GM23338 (cell line): ENCODE results near the gene KIAA1328. TPM values are rescaled to one million over a fixed set of nuclear protein-coding genes. Genes with fewer than 3 reads are reported as not detected.

Source experiments
- ATAC-seq: fragments of 200-7000 bp; cut with Tn5 transposase; 3 replicates; pipeline ENCODE4 v1.9.1; 2020
- DNase-seq: peaks from one replicate; pipeline ENCODE4 v3.0.0-alpha.2; 2015; ENCODE audit warnings: low spot score
- H2AFZ ChIP-seq: fragments of 200-600 bp; sonication (generic); 2 replicates; pipeline ENCODE4 v1.8.0; 2016; ENCODE audit warnings: antibody characterized with exemption, mild to moderate bottlenecking, moderate library complexity
- H3F3A ChIP-seq: fragments of 200-600 bp; sonication (generic); replicated peaks from 2 replicates; pipeline ENCODE4 v1.8.0; 2017; ENCODE audit warnings: antibody characterized with exemption, mixed run types, low read depth
- H3K27ac ChIP-seq: fragments of 200-600 bp; sonication (generic); 2 replicates; pipeline ENCODE4 v1.6.1; 2016; ENCODE audit warnings: low read depth
- H3K27me3 ChIP-seq: fragments of 200-600 bp; sonication (generic); 2 replicates; pipeline ENCODE4 v1.8.0; 2016; ENCODE audit warnings: mild to moderate bottlenecking, mixed run types, moderate library complexity; ENCODE audit not compliant: insufficient read depth
- H3K36me3 ChIP-seq: fragments of 200-600 bp; sonication (generic); 2 replicates; pipeline ENCODE4 v1.8.0; 2016; ENCODE audit warnings: mild to moderate bottlenecking; ENCODE audit not compliant: insufficient read depth
- H3K4me1 ChIP-seq: fragments of 200-600 bp; sonication (generic); 2 replicates; pipeline ENCODE4 v1.8.0; 2016; ENCODE audit warnings: mild to moderate bottlenecking, moderate library complexity; ENCODE audit not compliant: insufficient read depth
- H3K4me2 ChIP-seq: fragments of 200-600 bp; sonication (generic); 2 replicates; pipeline ENCODE4 v1.7.1; 2017; ENCODE audit warnings: mixed run types
- H3K4me3 ChIP-seq: fragments of 200-600 bp; sonication (generic); 2 replicates; pipeline ENCODE4 v1.6.1; 2016; ENCODE audit warnings: mixed run types
- H3K79me2 ChIP-seq: fragments of 200-600 bp; sonication (generic); replicated peaks from 2 replicates; pipeline ENCODE4 v1.8.0; 2017; ENCODE audit warnings: mild to moderate bottlenecking; ENCODE audit not compliant: insufficient read depth
- H3K9me2 ChIP-seq: fragments of 200-600 bp; sonication (generic); 2 replicates; pipeline ENCODE4 v1.8.0; 2017; ENCODE audit not compliant: insufficient read depth
- H4K20me1 ChIP-seq: fragments of 200-600 bp; sonication (generic); replicated peaks from 2 replicates; pipeline ENCODE4 v1.8.0; 2017; ENCODE audit warnings: mild to moderate bottlenecking; ENCODE audit not compliant: insufficient read depth
- H3K27ac Mint-ChIP-seq: 2 replicates; pipeline ENCODE4 v1.8.0; 2020; ENCODE audit warnings: inconsistent platforms, mild to moderate bottlenecking, moderate library complexity, mixed read lengths
- H3K27me3 Mint-ChIP-seq: 3 replicates; pipeline ENCODE4 v1.8.0; 2022; ENCODE audit warnings: low read depth, mild to moderate bottlenecking, moderate library complexity, mixed read lengths, inconsistent platforms; ENCODE audit not compliant: insufficient read depth, poor library complexity
- H3K36me3 Mint-ChIP-seq: 3 replicates; pipeline ENCODE4 v1.8.0; 2021; ENCODE audit warnings: low read depth, mild to moderate bottlenecking, inconsistent platforms, moderate library complexity, mixed read lengths
- H3K4me1 Mint-ChIP-seq: 3 replicates; pipeline ENCODE4 v1.8.0; 2020; ENCODE audit warnings: mild to moderate bottlenecking, inconsistent platforms, mixed read lengths
- H3K4me3 Mint-ChIP-seq: 3 replicates; pipeline ENCODE4 v1.8.0; 2021; ENCODE audit warnings: moderate library complexity, mild to moderate bottlenecking, inconsistent platforms, mixed read lengths
- H3K9me3 Mint-ChIP-seq: 3 replicates; pipeline ENCODE4 v1.8.0; 2020; ENCODE audit warnings: moderate library complexity, mild to moderate bottlenecking, inconsistent platforms, mixed read lengths
- CREB1 ChIP-seq: fragments of 250-450 bp; sonication (Bioruptor Pico); IDR thresholded peaks from 2 replicates; pipeline ENCODE4 v1.5.0; 2020; ENCODE audit warnings: low read depth, mild to moderate bottlenecking, moderate library complexity
- EZH2 ChIP-seq: fragments of 200-600 bp; sonication (generic); IDR thresholded peaks from one replicate; pipeline ENCODE4 v1.8.0; 2017; ENCODE audit warnings: antibody characterized with exemption, mild to moderate bottlenecking, low read depth; ENCODE audit not compliant: unreplicated experiment
- EZH2phosphoT487 ChIP-seq: fragments of 200-600 bp; sonication (generic); IDR thresholded peaks from one replicate; pipeline ENCODE4 v1.8.1; 2018; ENCODE audit warnings: antibody characterized with exemption; ENCODE audit not compliant: unreplicated experiment
- JUNB ChIP-seq: IDR thresholded peaks from one replicate; pipeline ENCODE4 v1.6.1; 2016; ENCODE audit warnings: antibody characterized with exemption; ENCODE audit not compliant: unreplicated experiment
- NANOG ChIP-seq: IDR thresholded peaks from 2 replicates; pipeline ENCODE4 v1.6.1; 2016; ENCODE audit warnings: antibody characterized with exemption, borderline replicate concordance
- POLR2AphosphoS5 ChIP-seq: IDR thresholded peaks from 2 replicates; pipeline ENCODE4 v1.6.1; 2016; ENCODE audit warnings: antibody characterized with exemption, low read depth
- STAT1 ChIP-seq: IDR thresholded peaks from one replicate; pipeline ENCODE4 v1.6.1; 2016; ENCODE audit warnings: antibody characterized with exemption; ENCODE audit not compliant: unreplicated experiment
- ZNF114 ChIP-seq: fragments of 250-450 bp; sonication (Bioruptor Pico); IDR thresholded peaks from 2 replicates; pipeline ENCODE4 v1.5.0; 2020; ENCODE audit warnings: mild to moderate bottlenecking, moderate library complexity
- ZNF331 ChIP-seq: fragments of 250-450 bp; sonication (Bioruptor Pico); IDR thresholded peaks from 2 replicates; pipeline ENCODE4 v1.5.0; 2020; ENCODE audit warnings: low read depth, mild to moderate bottlenecking, moderate library complexity
- polyA plus RNA-seq: library from polyadenylated mRNA; unstranded; fragments of >200 nt; fragmentation: Nextera tagmentation; extraction: Ambion mirVana; gene quantifications from 2 replicates; pipeline ENCODE4 v1.2.1, GENCODE V29; 2016
- total RNA-seq: library from RNA; depleted of rRNA; stranded (reverse); fragments of >200 nt; shearing (Covaris generic); gene quantifications from 2 replicates; pipeline ENCODE4 v1.2.3, GENCODE V29; 2014
- TF ChIP-seq, protein P1 (sequence below): IDR thresholded peaks from one replicate; pipeline ENCODE4 v1.6.1; 2018; ENCODE audit warnings: antibody characterized with exemption; ENCODE audit not compliant: unreplicated experiment
- TF ChIP-seq, protein P2 (sequence below), 2 experiments: fragments of 200-600 bp in 1 of 2; sonication (generic) in 1 of 2; conservative IDR thresholded peaks; 2 replicates each; pipeline versions ENCODE4 v1.5.1 to v1.6.1; 2016 to 2017; ENCODE audit warnings: antibody characterized with exemption in 2 of 2, low read depth in 2 of 2, mild to moderate bottlenecking in 2 of 2, moderate library complexity in 1 of 2
- TF ChIP-seq, protein P3 (sequence below): fragments of 250-450 bp; sonication (Bioruptor Pico); IDR thresholded peaks from 2 replicates; pipeline ENCODE4 v1.5.0; 2020; ENCODE audit warnings: mild to moderate bottlenecking, moderate library complexity
- TF ChIP-seq, protein P4 (sequence below): IDR thresholded peaks from 2 replicates; pipeline ENCODE4 v1.6.1; 2016; ENCODE audit warnings: antibody characterized with exemption

KIAA1328 gene
- total and polyA plus RNA-seq, 2 experiments from 2014 or later: 5.2 to 8.4 TPM

DNA sequence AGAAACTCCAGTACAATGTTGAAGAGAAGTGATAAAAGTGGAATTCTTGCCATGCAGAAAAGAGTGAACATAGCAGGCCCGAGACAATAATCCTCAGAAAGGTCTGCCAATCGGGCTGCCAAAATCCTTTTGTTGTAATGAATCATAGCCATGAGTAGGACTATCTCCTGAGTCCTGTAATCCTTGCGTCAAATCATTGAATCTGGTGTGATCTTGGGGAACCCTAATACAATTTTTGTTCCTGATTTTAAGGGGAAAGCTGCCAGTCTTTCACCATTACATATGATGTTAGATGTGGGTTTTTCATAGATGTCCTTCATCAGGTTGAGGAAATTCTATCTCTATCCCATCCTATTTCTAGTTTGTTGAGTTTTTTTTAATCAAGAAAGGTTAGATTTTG lies 2.4 kb upstream of the KIAA1328 start:
- ATAC-seq: no peak
- peaks cover 32% of the 10 kb centered on the region for H3K79me2 ChIP-seq
- Mint-ChIP-seq H3K36me3 (peaks cover 24% of the 10 kb centered on the region), H3K4me1 (peaks cover 21% of the 10 kb centered on the region), H3K27ac (no peak overlapping the region), H3K9me3 (no peaks in the 10 kb centered on the region), H3K4me3 (no peak overlapping the region), H3K27me3 (no peaks in the 10 kb centered on the region)
- H3F3A ChIP-seq: no peaks in the 10 kb centered on the region; the same call in 1 of the 2 replicates
- no peak overlapping the region for H2AFZ ChIP-seq
- H3K4me1 ChIP-seq: no peaks in the 10 kb centered on the region
- no peak overlapping the region for H3K4me3 ChIP-seq
- no peak overlapping the region for H3K27ac ChIP-seq
- H3K4me2 ChIP-seq: no peak overlapping the region
- H3K9me2 ChIP-seq: no peaks in the 10 kb centered on the region
- no peak for DNase-seq
- 0 out of 2 replicates have a peak, but pooled peaks cover 2% of the 10 kb centered on the region for H3K36me3 ChIP-seq
- H3K27me3 ChIP-seq: no peaks in the 10 kb centered on the region
- peaks cover 7% of the 10 kb centered on the region; the same call in 1 of the 2 replicates for H4K20me1 ChIP-seq
- no peak for TF ChIP-seq STAT1
- no peak for TF ChIP-seq NANOG
- TF ChIP-seq POLR2AphosphoS5: no peak
- TF ChIP-seq CREB1 (CRISPR knock-in tag): no peak
- TF ChIP-seq, protein P1, sequence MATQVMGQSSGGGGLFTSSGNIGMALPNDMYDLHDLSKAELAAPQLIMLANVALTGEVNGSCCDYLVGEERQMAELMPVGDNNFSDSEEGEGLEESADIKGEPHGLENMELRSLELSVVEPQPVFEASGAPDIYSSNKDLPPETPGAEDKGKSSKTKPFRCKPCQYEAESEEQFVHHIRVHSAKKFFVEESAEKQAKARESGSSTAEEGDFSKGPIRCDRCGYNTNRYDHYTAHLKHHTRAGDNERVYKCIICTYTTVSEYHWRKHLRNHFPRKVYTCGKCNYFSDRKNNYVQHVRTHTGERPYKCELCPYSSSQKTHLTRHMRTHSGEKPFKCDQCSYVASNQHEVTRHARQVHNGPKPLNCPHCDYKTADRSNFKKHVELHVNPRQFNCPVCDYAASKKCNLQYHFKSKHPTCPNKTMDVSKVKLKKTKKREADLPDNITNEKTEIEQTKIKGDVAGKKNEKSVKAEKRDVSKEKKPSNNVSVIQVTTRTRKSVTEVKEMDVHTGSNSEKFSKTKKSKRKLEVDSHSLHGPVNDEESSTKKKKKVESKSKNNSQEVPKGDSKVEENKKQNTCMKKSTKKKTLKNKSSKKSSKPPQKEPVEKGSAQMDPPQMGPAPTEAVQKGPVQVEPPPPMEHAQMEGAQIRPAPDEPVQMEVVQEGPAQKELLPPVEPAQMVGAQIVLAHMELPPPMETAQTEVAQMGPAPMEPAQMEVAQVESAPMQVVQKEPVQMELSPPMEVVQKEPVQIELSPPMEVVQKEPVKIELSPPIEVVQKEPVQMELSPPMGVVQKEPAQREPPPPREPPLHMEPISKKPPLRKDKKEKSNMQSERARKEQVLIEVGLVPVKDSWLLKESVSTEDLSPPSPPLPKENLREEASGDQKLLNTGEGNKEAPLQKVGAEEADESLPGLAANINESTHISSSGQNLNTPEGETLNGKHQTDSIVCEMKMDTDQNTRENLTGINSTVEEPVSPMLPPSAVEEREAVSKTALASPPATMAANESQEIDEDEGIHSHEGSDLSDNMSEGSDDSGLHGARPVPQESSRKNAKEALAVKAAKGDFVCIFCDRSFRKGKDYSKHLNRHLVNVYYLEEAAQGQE: no peak
- no peak for TF ChIP-seq EZH2phosphoT487
- no peak for TF ChIP-seq ZNF114
- TF ChIP-seq, protein P2, sequence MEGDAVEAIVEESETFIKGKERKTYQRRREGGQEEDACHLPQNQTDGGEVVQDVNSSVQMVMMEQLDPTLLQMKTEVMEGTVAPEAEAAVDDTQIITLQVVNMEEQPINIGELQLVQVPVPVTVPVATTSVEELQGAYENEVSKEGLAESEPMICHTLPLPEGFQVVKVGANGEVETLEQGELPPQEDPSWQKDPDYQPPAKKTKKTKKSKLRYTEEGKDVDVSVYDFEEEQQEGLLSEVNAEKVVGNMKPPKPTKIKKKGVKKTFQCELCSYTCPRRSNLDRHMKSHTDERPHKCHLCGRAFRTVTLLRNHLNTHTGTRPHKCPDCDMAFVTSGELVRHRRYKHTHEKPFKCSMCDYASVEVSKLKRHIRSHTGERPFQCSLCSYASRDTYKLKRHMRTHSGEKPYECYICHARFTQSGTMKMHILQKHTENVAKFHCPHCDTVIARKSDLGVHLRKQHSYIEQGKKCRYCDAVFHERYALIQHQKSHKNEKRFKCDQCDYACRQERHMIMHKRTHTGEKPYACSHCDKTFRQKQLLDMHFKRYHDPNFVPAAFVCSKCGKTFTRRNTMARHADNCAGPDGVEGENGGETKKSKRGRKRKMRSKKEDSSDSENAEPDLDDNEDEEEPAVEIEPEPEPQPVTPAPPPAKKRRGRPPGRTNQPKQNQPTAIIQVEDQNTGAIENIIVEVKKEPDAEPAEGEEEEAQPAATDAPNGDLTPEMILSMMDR (conservative IDR thresholded peaks at IDR 0.05; ENCODE audit: low read depth in 2 of 2): no peak
- TF ChIP-seq, protein P3, sequence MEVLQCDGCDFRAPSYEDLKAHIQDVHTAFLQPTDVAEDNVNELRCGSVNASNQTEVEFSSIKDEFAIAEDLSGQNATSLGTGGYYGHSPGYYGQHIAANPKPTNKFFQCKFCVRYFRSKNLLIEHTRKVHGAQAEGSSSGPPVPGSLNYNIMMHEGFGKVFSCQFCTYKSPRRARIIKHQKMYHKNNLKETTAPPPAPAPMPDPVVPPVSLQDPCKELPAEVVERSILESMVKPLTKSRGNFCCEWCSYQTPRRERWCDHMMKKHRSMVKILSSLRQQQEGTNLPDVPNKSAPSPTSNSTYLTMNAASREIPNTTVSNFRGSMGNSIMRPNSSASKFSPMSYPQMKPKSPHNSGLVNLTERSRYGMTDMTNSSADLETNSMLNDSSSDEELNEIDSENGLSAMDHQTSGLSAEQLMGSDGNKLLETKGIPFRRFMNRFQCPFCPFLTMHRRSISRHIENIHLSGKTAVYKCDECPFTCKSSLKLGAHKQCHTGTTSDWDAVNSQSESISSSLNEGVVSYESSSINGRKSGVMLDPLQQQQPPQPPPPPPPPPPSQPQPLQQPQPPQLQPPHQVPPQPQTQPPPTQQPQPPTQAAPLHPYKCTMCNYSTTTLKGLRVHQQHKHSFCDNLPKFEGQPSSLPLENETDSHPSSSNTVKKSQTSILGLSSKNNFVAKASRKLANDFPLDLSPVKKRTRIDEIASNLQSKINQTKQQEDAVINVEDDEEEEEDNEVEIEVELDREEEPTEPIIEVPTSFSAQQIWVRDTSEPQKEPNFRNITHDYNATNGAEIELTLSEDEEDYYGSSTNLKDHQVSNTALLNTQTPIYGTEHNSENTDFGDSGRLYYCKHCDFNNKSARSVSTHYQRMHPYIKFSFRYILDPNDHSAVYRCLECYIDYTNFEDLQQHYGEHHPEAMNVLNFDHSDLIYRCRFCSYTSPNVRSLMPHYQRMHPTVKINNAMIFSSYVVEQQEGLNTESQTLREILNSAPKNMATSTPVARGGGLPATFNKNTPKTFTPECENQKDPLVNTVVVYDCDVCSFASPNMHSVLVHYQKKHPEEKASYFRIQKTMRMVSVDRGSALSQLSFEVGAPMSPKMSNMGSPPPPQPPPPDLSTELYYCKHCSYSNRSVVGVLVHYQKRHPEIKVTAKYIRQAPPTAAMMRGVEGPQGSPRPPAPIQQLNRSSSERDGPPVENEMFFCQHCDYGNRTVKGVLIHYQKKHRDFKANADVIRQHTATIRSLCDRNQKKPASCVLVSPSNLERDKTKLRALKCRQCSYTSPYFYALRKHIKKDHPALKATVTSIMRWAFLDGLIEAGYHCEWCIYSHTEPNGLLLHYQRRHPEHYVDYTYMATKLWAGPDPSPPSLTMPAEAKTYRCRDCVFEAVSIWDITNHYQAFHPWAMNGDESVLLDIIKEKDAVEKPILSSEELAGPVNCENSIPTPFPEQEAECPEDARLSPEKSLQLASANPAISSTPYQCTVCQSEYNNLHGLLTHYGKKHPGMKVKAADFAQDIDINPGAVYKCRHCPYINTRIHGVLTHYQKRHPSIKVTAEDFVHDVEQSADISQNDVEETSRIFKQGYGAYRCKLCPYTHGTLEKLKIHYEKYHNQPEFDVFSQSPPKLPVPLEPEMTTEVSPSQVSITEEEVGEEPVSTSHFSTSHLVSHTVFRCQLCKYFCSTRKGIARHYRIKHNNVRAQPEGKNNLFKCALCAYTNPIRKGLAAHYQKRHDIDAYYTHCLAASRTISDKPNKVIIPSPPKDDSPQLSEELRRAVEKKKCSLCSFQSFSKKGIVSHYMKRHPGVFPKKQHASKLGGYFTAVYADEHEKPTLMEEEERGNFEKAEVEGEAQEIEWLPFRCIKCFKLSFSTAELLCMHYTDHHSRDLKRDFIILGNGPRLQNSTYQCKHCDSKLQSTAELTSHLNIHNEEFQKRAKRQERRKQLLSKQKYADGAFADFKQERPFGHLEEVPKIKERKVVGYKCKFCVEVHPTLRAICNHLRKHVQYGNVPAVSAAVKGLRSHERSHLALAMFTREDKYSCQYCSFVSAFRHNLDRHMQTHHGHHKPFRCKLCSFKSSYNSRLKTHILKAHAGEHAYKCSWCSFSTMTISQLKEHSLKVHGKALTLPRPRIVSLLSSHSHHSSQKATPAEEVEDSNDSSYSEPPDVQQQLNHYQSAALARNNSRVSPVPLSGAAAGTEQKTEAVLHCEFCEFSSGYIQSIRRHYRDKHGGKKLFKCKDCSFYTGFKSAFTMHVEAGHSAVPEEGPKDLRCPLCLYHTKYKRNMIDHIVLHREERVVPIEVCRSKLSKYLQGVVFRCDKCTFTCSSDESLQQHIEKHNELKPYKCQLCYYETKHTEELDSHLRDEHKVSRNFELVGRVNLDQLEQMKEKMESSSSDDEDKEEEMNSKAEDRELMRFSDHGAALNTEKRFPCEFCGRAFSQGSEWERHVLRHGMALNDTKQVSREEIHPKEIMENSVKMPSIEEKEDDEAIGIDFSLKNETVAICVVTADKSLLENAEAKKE (CRISPR knock-in tag): no peak
- TF ChIP-seq EZH2: no peak
- TF ChIP-seq, protein P4, sequence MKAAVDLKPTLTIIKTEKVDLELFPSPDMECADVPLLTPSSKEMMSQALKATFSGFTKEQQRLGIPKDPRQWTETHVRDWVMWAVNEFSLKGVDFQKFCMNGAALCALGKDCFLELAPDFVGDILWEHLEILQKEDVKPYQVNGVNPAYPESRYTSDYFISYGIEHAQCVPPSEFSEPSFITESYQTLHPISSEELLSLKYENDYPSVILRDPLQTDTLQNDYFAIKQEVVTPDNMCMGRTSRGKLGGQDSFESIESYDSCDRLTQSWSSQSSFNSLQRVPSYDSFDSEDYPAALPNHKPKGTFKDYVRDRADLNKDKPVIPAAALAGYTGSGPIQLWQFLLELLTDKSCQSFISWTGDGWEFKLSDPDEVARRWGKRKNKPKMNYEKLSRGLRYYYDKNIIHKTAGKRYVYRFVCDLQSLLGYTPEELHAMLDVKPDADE: no peak
- TF ChIP-seq JUNB: no peak
- TF ChIP-seq ZNF331 (CRISPR knock-in tag): no peak
